Activated CD8-positive, alpha-beta memory T cell treated with anti-CD3 and anti-CD28 coated beads, Interleukin-2, amount 50 U/mL, for 24 hours (primary cell): ENCODE measurements around the gene CRADD.

Experiments
- DNase-seq: peaks from one replicate; pipeline ENCODE4 v3.0.0-alpha.2; 2020; ENCODE audit errors: extremely low read depth

Gene CRADD

GRCh38 chr12:93939641-93940325 lies 262.6 kb downstream of the CRADD start:
- no peak for DNase-seq

DNA sequence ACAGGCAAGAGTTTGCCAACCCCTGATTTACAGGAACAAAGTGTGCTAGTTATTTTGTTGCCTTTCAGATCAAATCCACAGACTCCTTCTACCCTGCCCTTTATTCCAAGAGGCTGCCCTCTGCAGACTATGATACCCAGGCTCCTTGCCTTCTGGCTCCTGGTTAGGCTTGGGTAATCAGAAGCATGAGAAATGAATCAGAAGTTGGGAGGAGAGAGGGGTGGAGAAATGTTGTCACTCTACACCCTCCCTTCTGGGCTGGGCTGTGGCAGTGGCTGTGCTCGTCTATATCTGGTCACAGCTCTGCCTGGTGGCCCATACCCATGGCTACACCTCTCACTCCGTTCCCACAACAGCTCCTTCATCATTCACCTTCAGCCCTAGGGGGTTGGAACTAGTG lies 266.6 kb downstream of the CRADD start:
- DNase-seq = no peak

GRCh38 chr12:93944201-93944600 lies 267.0 kb downstream of the CRADD start:
- DNase-seq = no peak
